ENCODE measurements around the gene PLCD1. TPM values are rescaled to one million over a fixed set of nuclear protein-coding genes. Genes with fewer than 3 reads are reported as not detected.
A peak's percentile ranks its signal among the peaks of the same experiment; 100 is the strongest.

PLCD1 gene
- total RNA-seq, 6 donors from 2014 or later, result 20.8 to 80.1 (median 36.1) TPM

DNA sequence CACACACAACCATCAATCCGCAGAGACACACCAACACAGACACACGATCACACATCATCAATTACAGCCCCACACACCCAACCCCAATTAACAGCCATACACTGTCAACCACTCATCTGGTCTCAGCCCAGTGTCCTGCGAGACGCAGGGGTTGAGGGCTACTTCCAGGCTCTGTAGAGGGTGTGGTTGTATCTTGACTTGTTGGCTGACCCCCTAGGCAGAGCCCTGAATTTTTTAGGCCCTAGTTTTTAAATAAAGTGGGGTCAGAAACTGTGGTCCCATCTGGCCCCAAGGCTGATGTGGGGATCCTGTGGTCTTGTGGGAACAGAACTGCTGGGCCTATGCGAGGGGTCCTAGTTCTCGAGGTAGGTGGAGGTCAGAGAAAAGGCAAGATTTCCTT, 29.6 kb downstream of the PLCD1 start:
- H3K27ac ChIP-seq, result no peak overlapping the region
- no peaks in the 10 kb centered on the region for H3K27me3 ChIP-seq
- DNase-seq (no peak), ATAC-seq (ENCODE audit: low FRiP score in 2 of 2) (no peak)
- peaks cover 0 to 20% (median 14%) of the 10 kb centered on the region in 4 donors for H3K36me3 ChIP-seq
- no peaks in the 10 kb centered on the region for H3K9me3 ChIP-seq
- TF ChIP-seq, protein P1, sequence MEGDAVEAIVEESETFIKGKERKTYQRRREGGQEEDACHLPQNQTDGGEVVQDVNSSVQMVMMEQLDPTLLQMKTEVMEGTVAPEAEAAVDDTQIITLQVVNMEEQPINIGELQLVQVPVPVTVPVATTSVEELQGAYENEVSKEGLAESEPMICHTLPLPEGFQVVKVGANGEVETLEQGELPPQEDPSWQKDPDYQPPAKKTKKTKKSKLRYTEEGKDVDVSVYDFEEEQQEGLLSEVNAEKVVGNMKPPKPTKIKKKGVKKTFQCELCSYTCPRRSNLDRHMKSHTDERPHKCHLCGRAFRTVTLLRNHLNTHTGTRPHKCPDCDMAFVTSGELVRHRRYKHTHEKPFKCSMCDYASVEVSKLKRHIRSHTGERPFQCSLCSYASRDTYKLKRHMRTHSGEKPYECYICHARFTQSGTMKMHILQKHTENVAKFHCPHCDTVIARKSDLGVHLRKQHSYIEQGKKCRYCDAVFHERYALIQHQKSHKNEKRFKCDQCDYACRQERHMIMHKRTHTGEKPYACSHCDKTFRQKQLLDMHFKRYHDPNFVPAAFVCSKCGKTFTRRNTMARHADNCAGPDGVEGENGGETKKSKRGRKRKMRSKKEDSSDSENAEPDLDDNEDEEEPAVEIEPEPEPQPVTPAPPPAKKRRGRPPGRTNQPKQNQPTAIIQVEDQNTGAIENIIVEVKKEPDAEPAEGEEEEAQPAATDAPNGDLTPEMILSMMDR (IDR thresholded peaks at IDR 0.05), result no peak
- TF ChIP-seq POLR2AphosphoS5 (IDR thresholded peaks at IDR 0.05), result no peak
- no peak for TF ChIP-seq POLR2A (IDR thresholded peaks at IDR 0.05)
- no peak for TF ChIP-seq EP300 (IDR thresholded peaks at IDR 0.05)
- H3K4me3 ChIP-seq, result no peak overlapping the region
- peaks cover 26 to 43% (median 32%) of the 10 kb centered on the region in 4 donors for H3K4me1 ChIP-seq
- 93 to 95% methylated on average over 6 of the region's 6 CpGs for WGBS, 2 donors

DNA sequence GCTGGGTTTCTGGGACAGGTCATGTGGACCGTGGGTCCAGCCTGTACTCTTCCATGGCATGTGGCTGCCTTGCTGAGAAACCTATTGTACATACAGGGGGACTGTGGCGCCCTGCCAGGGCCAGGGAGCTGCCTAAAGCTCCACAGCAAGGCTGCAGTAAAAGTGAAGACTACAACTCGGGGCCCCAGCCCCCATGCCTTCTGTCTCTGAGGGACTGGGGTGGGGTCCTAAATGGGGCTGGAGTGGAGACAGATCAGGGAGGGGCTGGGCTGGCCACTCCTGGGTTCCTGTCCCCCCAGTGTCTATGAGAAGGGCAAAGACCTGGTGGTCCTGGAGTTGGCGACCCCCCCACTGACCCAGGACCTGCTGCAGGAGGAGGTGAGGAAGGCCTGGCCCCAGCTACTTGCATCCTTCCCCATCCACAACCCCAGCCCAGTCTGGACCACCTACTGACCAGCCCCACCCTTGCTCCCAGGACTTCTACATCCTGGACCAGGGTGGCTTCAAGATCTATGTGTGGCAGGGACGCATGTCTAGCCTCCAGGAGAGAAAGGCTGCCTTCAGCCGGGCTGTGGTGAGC, 31.6 kb downstream of the PLCD1 start:
- H3K27ac ChIP-seq, result peak overlapping the region; percentile 89 to 97 (median 92)
- H3K9me3 ChIP-seq, result no peaks in the 10 kb centered on the region
- H3K4me3 ChIP-seq, result peak overlapping the region in 1 of 4 donors; percentile 55
- ATAC-seq (ENCODE audit: low FRiP score in 2 of 2) (no peak), DNase-seq (no peak)
- peaks cover 0 to 20% (median 14%) of the 10 kb centered on the region in 4 donors for H3K36me3 ChIP-seq
- no peaks in the 10 kb centered on the region for H3K27me3 ChIP-seq
- TF ChIP-seq, protein P1 (IDR thresholded peaks at IDR 0.05), result no peak
- TF ChIP-seq POLR2A (IDR thresholded peaks at IDR 0.05), result no peak
- no peak for TF ChIP-seq EP300 (IDR thresholded peaks at IDR 0.05)
- TF ChIP-seq POLR2AphosphoS5 (IDR thresholded peaks at IDR 0.05), result no peak
- H3K4me1 ChIP-seq, result peaks cover 32 to 42% (median 37%) of the 10 kb centered on the region in 4 donors
- WGBS, 2 donors, result 75 to 78% methylated on average over 2 to 6 of the region's 6 CpGs

DNA sequence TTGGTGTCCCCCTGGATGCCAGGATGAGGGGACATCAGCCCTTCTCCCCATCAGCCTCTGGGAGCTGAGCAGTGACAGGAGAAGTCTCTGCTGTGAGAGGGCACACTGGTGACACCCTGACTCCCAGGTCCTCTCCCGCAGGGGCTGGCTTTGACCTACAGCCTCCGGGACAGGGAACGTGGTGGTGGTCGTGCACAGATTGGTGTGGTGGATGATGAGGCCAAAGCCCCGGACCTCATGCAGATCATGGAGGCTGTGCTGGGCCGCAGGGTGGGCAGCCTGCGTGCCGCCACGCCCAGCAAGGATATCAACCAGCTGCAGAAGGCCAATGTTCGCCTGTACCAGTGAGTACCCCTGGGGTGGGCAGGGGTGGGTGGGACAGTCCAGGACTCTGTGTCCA, 32.1 kb downstream of the PLCD1 start:
- no peaks in the 10 kb centered on the region for H3K9me3 ChIP-seq
- DNase-seq (no peak), ATAC-seq (ENCODE audit: low FRiP score in 2 of 2) (no peak)
- H3K27me3 ChIP-seq, result no peaks in the 10 kb centered on the region
- WGBS, 2 donors, result 83 to 98% methylated on average over 3 to 10 of the region's 10 CpGs
- peak overlapping the region in 2 of 4 donors; percentile 89 to 95 for H3K27ac ChIP-seq
- peaks cover 32 to 44% (median 40%) of the 10 kb centered on the region in 4 donors for H3K4me1 ChIP-seq
- H3K36me3 ChIP-seq, result peaks cover 0 to 17% (median 10%) of the 10 kb centered on the region in 4 donors
- no peak overlapping the region for H3K4me3 ChIP-seq
- TF ChIP-seq, protein P1 (IDR thresholded peaks at IDR 0.05), result no peak
- TF ChIP-seq POLR2A (IDR thresholded peaks at IDR 0.05) (no peak), EP300 (IDR thresholded peaks at IDR 0.05) (no peak), POLR2AphosphoS5 (IDR thresholded peaks at IDR 0.05) (no peak)

GRCh38 chr3:37996785-37997301, 32.6 kb downstream of the PLCD1 start:
- Histone ChIP-seq H3K4me1 (peaks cover 32 to 45% (median 40%) of the 10 kb centered on the region in 4 donors), H3K36me3 (peaks cover 0 to 12% (median 8%) of the 10 kb centered on the region in 4 donors), H3K27me3 (no peaks in the 10 kb centered on the region), H3K9me3 (no peaks in the 10 kb centered on the region), H3K4me3 (no peak overlapping the region), H3K27ac (peak overlapping the region in 2 of 4 donors; percentile 89 to 95)
- WGBS, 2 donors, result 23 to 53% methylated on average over 3 to 7 of the region's 7 CpGs
- TF ChIP-seq POLR2AphosphoS5 (IDR thresholded peaks at IDR 0.05) (no peak), EP300 (IDR thresholded peaks at IDR 0.05) (no peak), POLR2A (IDR thresholded peaks at IDR 0.05) (no peak)
- TF ChIP-seq, protein P1 (IDR thresholded peaks at IDR 0.05), result peak; percentile 92 to 96 (median 94)
- DNase-seq, result peak in 1 of 2 donors; percentile 84
- ATAC-seq (ENCODE audit: low FRiP score in 2 of 2), result peak; percentile 53 to 81
